ENCODE results near the gene MRPL49. TPM values are rescaled to one million over a fixed set of nuclear protein-coding genes. Genes with fewer than 3 reads are reported as not detected.

Gene MRPL49
- total and polyA plus RNA-seq, 2 of the 13 experiments (the other 11 are each of a cell fraction or from before 2014, with no cell fraction given), result 39.2 to 53.3 TPM

DNA sequence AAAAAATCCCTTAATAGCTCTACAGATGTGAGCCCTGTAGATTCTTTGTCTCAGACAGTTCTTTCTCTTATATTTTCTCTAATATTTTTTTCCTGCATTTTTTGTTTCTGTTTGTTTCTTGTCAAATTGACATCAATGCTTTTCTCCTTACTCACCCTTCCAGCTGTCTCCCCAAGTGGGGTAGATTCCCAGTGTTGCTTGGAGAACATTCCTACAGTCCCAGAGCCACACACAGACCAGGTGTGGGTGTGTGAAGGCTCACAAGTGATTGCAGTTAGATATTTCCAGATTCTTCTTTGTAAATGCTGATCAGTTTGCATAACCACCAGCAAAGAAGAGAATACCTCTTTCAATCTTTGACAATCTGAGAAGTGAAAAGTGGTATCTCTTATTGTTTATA, 18.6 kb upstream of the MRPL49 start:
- no peak overlapping the region for H3K4me2 ChIP-seq (ENCODE audit: low read depth, low read length)
- no TSS peak for BruUV-seq (replicated peaks)
- no peaks in the 10 kb centered on the region for H3K79me2 ChIP-seq (ENCODE audit: insufficient read depth, low read length)
- intact Hi-C loops (cut with micrococcal nuclease; ENCODE audit: unreplicated experiment), result no loop called here
- POLR2A ChIA-PET, result interaction anchor here (1.2 kb wide), 1 partner anchor 8 kb away, joined by 5 read pairs; the partner anchor contains the start of gene TM7SF2
- in situ Hi-C loops (cut with HindIII; ENCODE audit: extremely low pct_ligation_motif_present, low pct_unique_long_range_greater_than_20kb), result no loop called here
- no peak for TF ChIP-seq ZNF331 (CRISPR knock-in tag; IDR thresholded peaks at IDR 0.05)
- no peak for TF ChIP-seq RFX3 (CRISPR knock-in tag; IDR thresholded peaks at IDR 0.05)
- TF ChIP-seq TSC22D2 (CRISPR knock-in tag; IDR thresholded peaks at IDR 0.05; ENCODE audit: borderline replicate concordance), result no peak
- no peak for TF ChIP-seq AGO1 (IDR thresholded peaks at IDR 0.05; ENCODE audit: low read depth, low read length, poor library complexity, severe bottlenecking)
- no peak for TF ChIP-seq ZNF234 (CRISPR knock-in tag; conservative IDR thresholded peaks at IDR 0.05)
- TF ChIP-seq ZBTB42 (CRISPR knock-in tag; IDR thresholded peaks at IDR 0.05), result no peak
- no peak for TF ChIP-seq FOXK2 (IDR thresholded peaks at IDR 0.05)
- no peak for TF ChIP-seq ZNF75D (CRISPR knock-in tag; IDR thresholded peaks at IDR 0.05; ENCODE audit: borderline replicate concordance)
- TF ChIP-seq ZNF562 (CRISPR knock-in tag; IDR thresholded peaks at IDR 0.05; ENCODE audit: borderline replicate concordance), result no peak
- TF ChIP-seq, protein P1, sequence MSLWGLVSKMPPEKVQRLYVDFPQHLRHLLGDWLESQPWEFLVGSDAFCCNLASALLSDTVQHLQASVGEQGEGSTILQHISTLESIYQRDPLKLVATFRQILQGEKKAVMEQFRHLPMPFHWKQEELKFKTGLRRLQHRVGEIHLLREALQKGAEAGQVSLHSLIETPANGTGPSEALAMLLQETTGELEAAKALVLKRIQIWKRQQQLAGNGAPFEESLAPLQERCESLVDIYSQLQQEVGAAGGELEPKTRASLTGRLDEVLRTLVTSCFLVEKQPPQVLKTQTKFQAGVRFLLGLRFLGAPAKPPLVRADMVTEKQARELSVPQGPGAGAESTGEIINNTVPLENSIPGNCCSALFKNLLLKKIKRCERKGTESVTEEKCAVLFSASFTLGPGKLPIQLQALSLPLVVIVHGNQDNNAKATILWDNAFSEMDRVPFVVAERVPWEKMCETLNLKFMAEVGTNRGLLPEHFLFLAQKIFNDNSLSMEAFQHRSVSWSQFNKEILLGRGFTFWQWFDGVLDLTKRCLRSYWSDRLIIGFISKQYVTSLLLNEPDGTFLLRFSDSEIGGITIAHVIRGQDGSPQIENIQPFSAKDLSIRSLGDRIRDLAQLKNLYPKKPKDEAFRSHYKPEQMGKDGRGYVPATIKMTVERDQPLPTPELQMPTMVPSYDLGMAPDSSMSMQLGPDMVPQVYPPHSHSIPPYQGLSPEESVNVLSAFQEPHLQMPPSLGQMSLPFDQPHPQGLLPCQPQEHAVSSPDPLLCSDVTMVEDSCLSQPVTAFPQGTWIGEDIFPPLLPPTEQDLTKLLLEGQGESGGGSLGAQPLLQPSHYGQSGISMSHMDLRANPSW (CRISPR knock-in tag; IDR thresholded peaks at IDR 0.05; ENCODE audit: borderline replicate concordance), result no peak
- no peak for TF ChIP-seq SRF (IDR thresholded peaks at IDR 0.05; ENCODE audit: low read depth, low read length)
- no peak for TF ChIP-seq EHMT2 (IDR thresholded peaks at IDR 0.05; ENCODE audit: borderline replicate concordance, low read depth, low read length)
- CTCF ChIA-PET (ENCODE audit: low intra/inter-chr PET ratio, low total read pairs), result no interaction called here
- H3K4me1 ChIP-seq (ENCODE audit: insufficient read depth, low read length), result no peaks in the 10 kb centered on the region
- no peak overlapping the region for H2AFZ ChIP-seq (ENCODE audit: low read length)
- no peaks in the 10 kb centered on the region for H3K9me3 ChIP-seq (ENCODE audit: low read length)
- no peak overlapping the region for H3K4me3 ChIP-seq (replicated peaks in 1 of 3; ENCODE audit: insufficient read depth in 1 of 3, low read depth in 2 of 3, low read length in 3 of 3)
- no peak overlapping the region for H3K27ac ChIP-seq (ENCODE audit: extremely low read length, insufficient read depth, low read length)
- peaks cover 7 to 21% of the 10 kb centered on the region in 2 experiments; a peak in 3 of 5 replicates for H3K36me3 ChIP-seq (replicated peaks in 1 of 2; ENCODE audit: control insufficient read depth in 1 of 2, insufficient read depth in 2 of 2, low read length in 2 of 2)
- H4K20me1 ChIP-seq (ENCODE audit: insufficient read depth, low read length), result no peaks in the 10 kb centered on the region
- no peak overlapping the region for H3K9ac ChIP-seq (ENCODE audit: insufficient read depth, low read depth, low read length)
- no peak for DNase-seq (ENCODE audit: low spot score)
- no peak for FAIRE-seq
- ATAC-seq, result no peak
- H3K27me3 ChIP-seq (ENCODE audit: control insufficient read depth in 1 of 2, insufficient read depth in 2 of 2, low read length in 2 of 2), result no peaks in the 10 kb centered on the region

Measured in HepG2 (cell line).